ENCODE measurements around the gene PLA2G5.
"Not testable (repeated sequence)": the region's sequence is repeated elsewhere in the genome, so short reads cannot be mapped to it uniquely, and the experiment has no call there.

PLA2G5 gene

DNA sequence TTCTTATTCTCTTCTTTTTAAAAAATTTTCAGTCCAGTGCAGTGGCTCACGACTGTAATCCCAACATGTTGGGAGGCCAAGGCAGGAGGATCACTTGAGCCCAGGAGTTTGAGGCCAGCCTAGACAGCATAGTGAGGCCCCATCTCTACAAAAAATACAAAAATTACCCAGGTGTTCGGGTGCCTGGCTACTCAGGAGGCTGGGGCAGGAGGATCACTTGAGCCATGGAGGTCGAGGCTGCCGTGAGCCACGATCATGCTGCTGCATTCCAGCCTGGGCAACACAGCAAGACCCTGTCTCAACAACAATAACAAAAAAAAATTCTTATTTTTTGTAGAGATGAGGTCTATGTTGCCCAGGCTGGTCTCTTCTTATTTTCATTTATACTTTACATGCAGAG is 41.5 kb downstream of the PLA2G5 start:
- peak overlapping the region in 6 of 21 experiments; percentile 40 to 63 (median 58) for H3K27ac ChIP-seq
- no peak overlapping the region for H3K4me3 ChIP-seq

- Histone ChIP-seq H3K27ac (peak overlapping the region in 2 of 21 experiments; percentile 25 to 60), H3K4me3 (no peak overlapping the region)
These were observed 42.4 kb downstream of the PLA2G5 start for GRCh38 chr1:20112279-20113000.

DNA sequence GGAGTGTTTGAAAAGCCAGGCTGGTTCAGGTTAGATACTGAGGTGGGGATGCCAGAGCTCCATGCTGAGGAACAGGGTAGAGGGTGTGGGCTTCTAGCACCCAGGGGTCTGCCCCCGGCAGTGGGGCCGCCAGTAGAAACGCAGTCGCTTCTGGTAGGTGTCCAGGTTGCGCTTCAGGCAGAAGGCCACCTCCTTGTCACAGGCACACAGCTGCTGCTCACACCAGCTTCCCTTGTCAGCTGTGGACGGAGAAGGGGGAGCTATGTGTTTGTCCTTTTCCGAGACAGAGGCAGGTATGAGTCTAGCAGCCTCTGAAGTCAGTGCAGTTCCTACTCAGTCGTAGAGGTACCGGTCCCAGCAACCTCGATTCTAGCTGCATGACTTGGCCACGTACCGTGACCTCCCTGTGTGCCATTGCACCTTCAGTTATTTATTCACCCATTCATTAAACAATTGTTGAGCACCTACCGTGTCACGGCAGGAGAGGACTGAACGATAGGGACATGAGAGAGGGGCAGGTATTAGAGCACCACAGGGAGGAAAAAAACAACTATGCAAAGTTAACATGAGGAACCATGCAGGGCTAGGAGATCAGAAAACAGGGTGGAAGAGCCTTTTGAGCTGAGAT is 44.1 kb downstream of the PLA2G5 start:
- no peak overlapping the region for H3K27ac ChIP-seq
- H3K4me3 ChIP-seq = no peak overlapping the region

DNA sequence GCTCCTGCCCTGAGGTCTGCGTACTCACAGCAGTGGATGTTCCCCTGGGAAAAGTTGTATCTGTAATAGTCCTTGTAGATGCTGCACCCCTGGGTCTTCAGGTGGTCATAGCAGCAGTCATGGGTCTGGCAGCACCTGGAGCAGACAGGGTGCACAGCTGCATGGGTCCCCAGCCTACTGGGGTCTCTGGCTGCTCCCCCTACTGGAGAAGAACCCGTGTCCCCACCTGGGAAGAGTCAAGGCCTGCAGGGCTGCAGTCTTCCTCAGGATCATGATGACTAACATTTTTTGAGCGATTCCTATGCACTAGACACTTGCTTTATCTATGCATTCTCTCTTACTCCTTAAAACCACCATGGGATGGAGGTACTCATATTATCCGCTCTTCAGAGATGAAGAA is 45.5 kb downstream of the PLA2G5 start:
- H3K27ac ChIP-seq = no peak overlapping the region
- H3K4me3 ChIP-seq = no peak overlapping the region

- H3K27ac ChIP-seq = no peak overlapping the region
- no peak overlapping the region for H3K4me3 ChIP-seq
These were observed 45.9 kb downstream of the PLA2G5 start for GRCh38 chr1:20115916-20116315.

GRCh38 chr1:20117236-20117635 is 47.2 kb downstream of the PLA2G5 start:
- H3K27ac ChIP-seq = no peak overlapping the region
- H3K4me3 ChIP-seq = no peak overlapping the region

DNA sequence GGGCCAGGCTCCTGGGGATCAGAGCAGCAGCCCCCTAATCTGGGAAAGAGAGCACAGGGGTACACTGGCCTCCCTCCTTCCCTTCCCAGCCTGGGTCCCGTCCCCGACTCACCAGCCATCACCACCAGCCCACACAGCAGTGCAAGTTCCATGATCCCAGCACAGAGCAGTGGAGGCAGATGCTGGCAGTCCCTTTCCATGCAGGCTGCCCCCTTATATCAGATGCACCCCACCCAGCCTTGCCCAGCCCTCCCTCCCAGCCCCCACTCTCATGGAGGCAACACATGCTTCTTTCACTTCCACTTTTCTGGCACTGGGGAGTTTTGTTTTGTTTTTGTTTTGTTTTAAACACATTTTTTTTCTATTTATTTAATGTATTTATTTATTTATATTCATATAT is 49.4 kb downstream of the PLA2G5 start, which contains the start of gene PLA2G2D:
PLA2G2D (minus strand) TSS at position 190 of the 400 bp plus-strand sequence; CDS start at position 152, 38 bp downstream.
- no peak within 1 kb of the TSS for H3K27ac ChIP-seq

GRCh38 chr1:20120796-20121195 is 50.8 kb downstream of the PLA2G5 start:
- H3K4me3 ChIP-seq = no peak overlapping the region
- no peak overlapping the region for H3K27ac ChIP-seq

More for the DNA sequence above, 49.4 kb downstream of the PLA2G5 start, which contains the start of gene PLA2G2D:
- no peak within 1 kb of the TSS for H3K4me3 ChIP-seq

- Histone ChIP-seq H3K4me3 (no peak overlapping the region), H3K27ac (peak overlapping the region in 15 of 21 experiments; percentile 6 to 91 (median 70))
These were observed 53.9 kb downstream of the PLA2G5 start for GRCh38 chr1:20123722-20124455.

DNA sequence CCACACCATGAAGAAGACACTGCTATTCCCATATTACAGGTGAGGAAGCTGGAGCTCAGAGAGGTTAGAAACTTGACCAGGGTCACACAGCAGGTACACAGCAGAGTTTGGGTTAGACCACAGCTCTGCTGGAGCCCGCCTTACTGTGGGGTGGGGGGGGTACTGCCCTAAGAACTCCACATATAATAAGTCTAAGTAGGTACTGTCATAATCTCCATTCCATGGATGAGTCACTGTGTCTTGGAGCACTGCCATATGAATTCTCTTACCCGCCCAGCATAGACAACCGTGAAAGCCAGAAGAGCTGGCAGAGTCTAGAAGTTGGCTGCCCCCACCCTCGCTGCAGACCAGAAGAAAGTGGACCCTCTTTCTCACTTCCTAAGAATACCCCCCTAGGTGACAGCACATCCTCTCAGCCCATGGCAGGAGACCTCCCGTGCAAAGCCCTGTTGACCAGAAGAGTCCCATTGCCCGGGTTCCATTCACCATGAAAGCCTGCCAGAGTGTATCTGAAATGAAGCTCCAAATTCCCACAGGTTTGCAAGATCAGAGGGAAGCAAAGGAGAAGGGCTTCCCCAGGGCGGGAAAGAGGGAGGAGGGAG is 54.6 kb downstream of the PLA2G5 start:
- Histone ChIP-seq H3K4me3 (no peak overlapping the region), H3K27ac (peak overlapping the region in 20 of 21 experiments; percentile 6 to 91 (median 76))

- peak overlapping the region in 19 of 21 experiments; percentile 22 to 91 (median 77) for H3K27ac ChIP-seq
These were observed 55.1 kb downstream of the PLA2G5 start for GRCh38 chr1:20125100-20125499.

GRCh38 chr1:20126041-20126805 is 56.2 kb downstream of the PLA2G5 start:
- H3K4me3 ChIP-seq = no peak overlapping the region
- peak overlapping the region in 5 of 21 experiments; percentile 39 to 91 (median 84) for H3K27ac ChIP-seq

More at GRCh38 chr1:20125100-20125499, 55.1 kb downstream of the PLA2G5 start:
- no peak overlapping the region for H3K4me3 ChIP-seq

DNA sequence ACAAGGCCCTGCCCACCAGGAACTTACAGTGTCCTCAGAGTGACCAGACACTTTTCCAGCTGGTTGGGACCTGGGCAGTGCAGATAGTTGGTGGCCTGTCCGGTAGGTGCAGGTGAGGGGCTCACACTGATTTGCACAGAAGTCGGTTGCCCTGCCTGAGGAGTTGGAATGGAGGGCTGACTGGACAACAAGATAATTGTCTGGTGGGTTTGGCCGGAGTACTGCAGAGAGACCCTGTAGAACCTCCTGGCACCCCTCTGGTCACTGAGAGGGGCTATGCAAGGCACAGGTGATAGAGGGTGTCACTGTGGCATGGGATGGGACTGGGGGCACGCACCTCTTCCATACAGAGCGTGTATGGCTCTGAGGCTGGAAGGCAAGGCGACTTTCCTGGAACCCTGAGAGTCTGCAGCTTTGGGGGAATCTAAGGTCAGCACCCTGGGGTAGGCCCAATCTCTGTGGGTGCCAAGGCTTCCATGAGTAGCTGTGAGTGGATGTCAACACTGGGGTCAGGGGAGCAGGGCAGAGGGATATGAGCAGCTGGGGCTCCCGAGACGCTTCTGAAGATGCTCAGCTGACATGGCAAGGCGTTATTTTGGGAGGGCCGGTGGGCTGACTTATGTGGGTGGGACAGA is 56.9 kb downstream of the PLA2G5 start:
- Histone ChIP-seq H3K4me3 (no peak overlapping the region), H3K27ac (peak overlapping the region in 2 of 21 experiments; percentile 29 to 61)

GRCh38 chr1:20130518-20130917 is 60.5 kb downstream of the PLA2G5 start:
- H3K4me3 ChIP-seq, H3K27ac ChIP-seq: not testable (repeated sequence)

DNA sequence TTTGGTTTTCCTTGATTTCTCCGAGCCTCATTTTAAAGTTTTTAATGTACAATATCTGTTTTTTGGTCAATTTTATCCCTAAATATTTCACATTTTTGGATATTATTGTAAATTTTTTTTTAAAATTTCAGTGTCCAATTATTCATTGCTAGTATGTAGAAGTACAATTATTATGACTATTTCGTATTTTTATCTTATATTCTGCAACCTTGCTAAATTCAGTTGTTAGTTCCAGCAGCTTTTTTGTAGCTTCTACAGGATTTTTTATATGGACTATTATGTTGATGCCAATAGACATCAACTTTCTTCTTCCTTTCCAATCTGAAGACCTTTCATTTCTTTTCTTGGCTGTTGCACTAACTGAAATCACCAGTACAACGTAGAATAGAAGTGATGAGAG is 65.0 kb downstream of the PLA2G5 start:
- no peak overlapping the region for H3K4me3 ChIP-seq
- no peak overlapping the region for H3K27ac ChIP-seq

DNA sequence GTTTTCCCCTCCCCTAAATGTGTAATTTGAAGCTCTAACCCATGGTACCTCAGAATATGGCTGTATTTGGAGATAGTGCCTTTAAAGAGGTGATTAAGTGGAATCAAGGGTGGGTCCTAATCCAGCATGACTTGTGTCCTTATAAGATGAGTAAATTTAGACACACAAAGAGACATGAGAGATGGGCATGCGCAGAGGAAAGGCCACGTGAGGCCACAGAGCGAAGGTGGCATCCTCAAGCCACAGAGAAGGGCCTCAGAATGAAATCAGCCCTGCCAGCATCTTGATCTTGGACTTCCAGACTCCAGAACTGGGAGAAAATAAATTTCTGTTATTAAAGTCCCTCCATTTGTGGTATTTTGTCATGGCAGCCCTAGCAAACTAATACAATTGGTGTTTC is 66.3 kb downstream of the PLA2G5 start:
- H3K27ac ChIP-seq = peak overlapping the region in 1 of 21 experiments; percentile 48
- no peak overlapping the region for H3K4me3 ChIP-seq

DNA sequence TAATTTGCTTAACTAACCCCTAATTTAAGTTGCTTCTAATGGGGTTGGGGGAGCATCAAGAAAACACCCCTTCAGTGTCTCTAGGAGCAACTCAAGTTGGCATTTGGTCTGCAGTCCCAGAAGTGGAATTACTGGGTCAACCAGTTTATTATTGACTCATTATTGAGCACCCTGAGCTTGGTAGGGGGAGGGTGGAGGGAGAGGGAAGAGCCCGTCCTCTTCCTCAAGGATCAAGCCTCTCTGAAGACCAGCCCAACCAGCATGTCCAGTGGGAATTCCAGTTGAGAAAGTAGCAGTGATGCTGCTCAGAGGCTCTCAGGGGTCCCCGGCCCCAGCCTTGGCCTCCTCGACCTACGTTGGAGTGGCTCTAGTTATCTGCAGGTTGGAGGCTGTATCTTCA is 67.1 kb downstream of the PLA2G5 start:
- no peak overlapping the region for H3K4me3 ChIP-seq

GRCh38 chr1:20137604-20138003 is 67.6 kb downstream of the PLA2G5 start:
- no peak overlapping the region for H3K4me3 ChIP-seq
- peak overlapping the region in 8 of 21 experiments; percentile 3 to 62 (median 38) for H3K27ac ChIP-seq

More for the DNA sequence above, 67.1 kb downstream of the PLA2G5 start:
- H3K27ac ChIP-seq = peak overlapping the region in 8 of 21 experiments; percentile 3 to 62 (median 38)

DNA sequence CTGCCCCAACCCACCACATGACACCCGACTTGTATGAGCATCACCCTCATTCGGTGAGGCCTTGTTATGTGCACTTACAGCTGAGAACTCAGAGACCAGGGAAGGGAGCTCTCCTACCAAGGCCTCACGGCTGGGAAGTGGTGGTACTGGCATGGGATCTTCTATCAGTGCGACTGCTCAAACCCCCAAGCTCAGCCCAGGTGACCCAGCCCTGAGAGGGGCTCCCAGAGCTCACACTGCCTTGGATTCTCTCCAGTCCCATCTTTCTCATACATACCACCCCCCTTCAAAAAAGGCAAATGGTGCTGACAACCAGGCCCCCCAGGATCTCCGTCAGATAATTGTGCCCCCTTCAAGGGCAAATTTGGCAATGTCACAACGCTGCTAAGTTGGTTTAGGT is 68.4 kb downstream of the PLA2G5 start:
- Histone ChIP-seq H3K27ac (peak overlapping the region in 4 of 21 experiments; percentile 31 to 62 (median 48)), H3K4me3 (no peak overlapping the region)

Data from skin epidermis (tissue), 12 donors.